NT2/D1 (cell line): Measurements from ENCODE around the gene ATF7.

Experiments
- DNase-seq: peaks from one replicate; pipeline ENCODE4 v3.0.0-alpha.2; 2011; ENCODE audit warnings: low read depth, low spot score
- H3K27me3 ChIP-seq: 2 replicates; pipeline ENCODE4 v1.6.0; 2011; ENCODE audit warnings: mild to moderate bottlenecking; ENCODE audit not compliant: insufficient read length, insufficient read depth
- H3K36me3 ChIP-seq: 2 replicates; pipeline ENCODE4 v1.6.1; 2011; ENCODE audit warnings: mild to moderate bottlenecking, low read length, mixed read lengths; ENCODE audit not compliant: insufficient read depth, insufficient read length
- H3K4me1 ChIP-seq: 2 replicates; pipeline ENCODE4 v1.5.1; 2011; ENCODE audit not compliant: insufficient read depth, insufficient read length
- H3K4me3 ChIP-seq: 2 replicates; pipeline ENCODE4 v1.5.1; 2011; ENCODE audit warnings: low read depth; ENCODE audit not compliant: insufficient read length
- H3K9ac ChIP-seq: 2 replicates; pipeline ENCODE4 v1.6.0; 2011; ENCODE audit warnings: low read depth; ENCODE audit not compliant: insufficient read length
- H3K9me3 ChIP-seq: 2 replicates; pipeline ENCODE4 v1.5.1; 2011; ENCODE audit warnings: mild to moderate bottlenecking, low read length; ENCODE audit not compliant: insufficient read depth
- SUZ12 ChIP-seq: IDR thresholded peaks from 2 replicates; pipeline ENCODE4 v1.6.1; 2011; ENCODE audit not compliant: insufficient read length, insufficient read depth; ENCODE audit errors: extremely low read depth
- YY1 ChIP-seq: IDR thresholded peaks from 2 replicates; pipeline ENCODE4 v1.6.1; 2011; ENCODE audit not compliant: insufficient read length, insufficient read depth
- ZNF274 ChIP-seq: IDR thresholded peaks from 2 replicates; pipeline ENCODE4 v1.6.1; 2011; ENCODE audit warnings: mild to moderate bottlenecking, low read depth, low read length

ATF7 gene

GRCh38 chr12:53463802-53464560, 162.2 kb downstream of the ATF7 start:
- H3K4me3 ChIP-seq: no peak overlapping the region
- H3K36me3 ChIP-seq: peaks cover 99% of the 10 kb centered on the region
- H3K9me3 ChIP-seq: no peaks in the 10 kb centered on the region
- H3K4me1 ChIP-seq: peaks cover 5% of the 10 kb centered on the region
- no peaks in the 10 kb centered on the region for H3K27me3 ChIP-seq
- TF ChIP-seq SUZ12: no peak
- no peak for TF ChIP-seq YY1
- TF ChIP-seq ZNF274: no peak
- no peak overlapping the region for H3K9ac ChIP-seq
- no peak for DNase-seq

DNA sequence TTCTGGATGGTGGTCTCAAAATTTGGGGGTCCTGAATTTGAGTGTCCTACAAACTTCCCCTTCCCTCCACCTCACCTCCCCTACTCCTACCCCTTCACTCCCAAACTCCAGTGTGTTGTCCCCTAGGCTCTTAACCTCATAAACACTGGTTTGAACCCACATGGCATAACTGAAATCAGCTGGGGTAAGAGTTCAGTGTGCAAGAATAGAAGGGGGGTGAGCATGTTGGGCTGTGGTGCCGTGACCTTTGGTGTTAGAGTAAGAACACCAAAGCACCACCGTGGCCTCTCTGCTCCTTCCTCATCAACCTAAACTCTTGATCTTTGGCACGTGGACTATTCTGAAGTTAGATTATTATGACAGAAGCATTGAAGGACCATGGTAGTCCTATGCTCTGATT, 163.2 kb downstream of the ATF7 start:
- no peaks in the 10 kb centered on the region for H3K27me3 ChIP-seq
- no peak overlapping the region for H3K4me3 ChIP-seq
- H3K36me3 ChIP-seq: peaks cover 98% of the 10 kb centered on the region
- peaks cover 5% of the 10 kb centered on the region for H3K4me1 ChIP-seq
- H3K9ac ChIP-seq: no peak overlapping the region
- no peaks in the 10 kb centered on the region for H3K9me3 ChIP-seq
- DNase-seq: no peak
- no peak for TF ChIP-seq ZNF274
- no peak for TF ChIP-seq YY1
- no peak for TF ChIP-seq SUZ12

GRCh38 chr12:53461591-53461990, 164.6 kb downstream of the ATF7 start:
- H3K4me1 ChIP-seq: peaks cover 3% of the 10 kb centered on the region
- H3K9me3 ChIP-seq: no peaks in the 10 kb centered on the region

GRCh38 chr12:53461059-53461458, 165.1 kb downstream of the ATF7 start:
- Histone ChIP-seq H3K9me3 (no peaks in the 10 kb centered on the region), H3K27me3 (no peaks in the 10 kb centered on the region), H3K9ac (no peak overlapping the region), H3K36me3 (peaks cover 98% of the 10 kb centered on the region), H3K4me1 (peaks cover 3% of the 10 kb centered on the region), H3K4me3 (no peak overlapping the region)
- no peak for DNase-seq
- TF ChIP-seq SUZ12: no peak
- TF ChIP-seq YY1: no peak
- TF ChIP-seq ZNF274: no peak

More at GRCh38 chr12:53461591-53461990, 164.6 kb downstream of the ATF7 start:
- H3K9ac ChIP-seq: no peak overlapping the region
- DNase-seq: no peak
- no peak for TF ChIP-seq SUZ12
- no peak for TF ChIP-seq ZNF274
- TF ChIP-seq YY1: no peak
- no peaks in the 10 kb centered on the region for H3K27me3 ChIP-seq
- no peak overlapping the region for H3K4me3 ChIP-seq
- peaks cover 98% of the 10 kb centered on the region for H3K36me3 ChIP-seq

GRCh38 chr12:53459097-53459496, 167.1 kb downstream of the ATF7 start:
- Histone ChIP-seq H3K36me3 (peaks cover 98% of the 10 kb centered on the region), H3K4me1 (no peaks in the 10 kb centered on the region), H3K27me3 (no peaks in the 10 kb centered on the region), H3K9me3 (no peaks in the 10 kb centered on the region), H3K9ac (no peak overlapping the region), H3K4me3 (no peak overlapping the region)
- TF ChIP-seq SUZ12 (no peak), ZNF274 (no peak), YY1 (no peak)
- DNase-seq: no peak
